GM10847 (cell line): ENCODE data around the gene TRAPPC2L.

Source experiments
- POLR2A ChIP-seq: IDR thresholded peaks from 2 replicates; pipeline ENCODE4 v1.6.1; 2011; ENCODE audit not compliant: insufficient read length; ENCODE audit errors: extremely low read depth

TRAPPC2L gene, protein sequence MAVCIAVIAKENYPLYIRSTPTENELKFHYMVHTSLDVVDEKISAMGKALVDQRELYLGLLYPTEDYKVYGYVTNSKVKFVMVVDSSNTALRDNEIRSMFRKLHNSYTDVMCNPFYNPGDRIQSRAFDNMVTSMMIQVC

DNA sequence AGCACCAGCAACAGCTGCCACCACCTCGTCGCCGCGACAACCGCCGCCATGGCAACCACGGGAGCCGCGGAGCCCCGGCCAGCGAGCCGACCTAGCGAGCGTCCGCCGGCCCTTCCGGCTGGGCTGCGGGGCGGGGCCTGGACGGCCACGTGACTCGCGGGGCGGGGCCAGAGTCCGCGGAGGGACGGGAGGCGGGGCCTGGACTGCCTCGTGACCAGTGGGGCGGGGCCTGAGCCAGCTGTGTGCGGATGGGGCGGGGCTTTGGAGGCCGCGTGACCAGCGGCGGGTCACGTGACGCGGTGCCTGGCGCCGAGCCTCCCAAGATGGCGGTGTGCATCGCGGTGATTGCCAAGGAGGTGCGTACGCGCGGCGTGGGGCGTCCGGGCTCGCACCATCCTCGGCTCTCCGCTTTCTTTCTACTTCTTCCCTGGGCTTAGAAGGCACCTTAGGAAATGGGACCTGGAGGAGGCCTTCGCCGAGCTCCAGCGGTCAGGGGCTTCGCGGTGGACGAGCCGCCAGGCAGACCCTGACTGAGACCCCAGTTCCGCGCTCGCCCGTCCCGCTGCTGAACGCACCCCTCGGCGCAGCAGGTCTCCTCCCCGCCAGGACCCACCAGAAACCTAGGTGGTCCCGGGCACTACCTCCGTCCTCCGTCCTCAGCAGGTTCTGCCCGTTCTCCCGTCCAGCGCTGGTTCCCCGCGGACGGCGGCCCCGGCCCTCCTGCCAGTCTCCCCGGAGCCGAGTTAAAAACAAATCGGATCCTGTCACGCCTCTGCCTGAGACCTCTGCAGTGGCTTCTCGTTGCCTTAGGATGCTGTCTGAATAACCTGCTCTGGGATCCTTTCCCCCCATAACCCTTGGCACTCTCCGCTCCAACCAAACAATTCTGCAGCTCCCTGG, at the start of gene TRAPPC2L, which contains the start of gene GALNS:
Gene TRAPPC2L (plus strand): TSS at position 300 of the 900 bp plus-strand sequence. CDS start 24 bp downstream, at position 324.
Gene GALNS (minus strand): TSS at position 120 of the 900 bp plus-strand sequence. CDS start 70 bp downstream, at position 50.
- peak; percentile 97 for TF ChIP-seq POLR2A

DNA sequence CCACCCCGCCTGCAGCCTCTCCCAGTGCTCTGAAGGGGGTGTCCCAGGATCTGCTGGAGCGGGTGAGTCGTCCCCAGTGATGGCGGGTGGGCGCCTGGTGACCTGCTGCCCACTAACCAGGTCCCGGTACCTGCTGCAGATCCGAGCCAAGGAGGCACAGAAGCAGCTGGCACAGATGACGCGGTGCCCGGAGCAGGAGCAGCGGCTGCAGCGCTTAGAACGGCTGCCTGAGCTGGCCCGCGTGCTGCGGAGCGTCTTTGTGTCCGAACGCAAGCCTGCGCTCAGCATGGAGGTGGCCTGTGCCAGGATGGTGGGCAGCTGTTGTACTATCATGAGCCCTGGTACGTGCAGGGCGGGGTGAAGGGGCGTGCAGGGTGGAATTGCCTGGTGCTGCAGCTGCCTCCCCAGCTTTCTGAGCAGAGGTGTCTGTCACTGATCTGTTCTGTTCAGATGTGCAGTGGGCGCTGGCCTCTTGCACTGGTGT, 49.7 kb upstream of the TRAPPC2L start:
- no peak for TF ChIP-seq POLR2A

- TF ChIP-seq POLR2A = peak; percentile 15
Measured at GRCh38 chr16:88807626-88808453, 49.1 kb upstream of the TRAPPC2L start.

GRCh38 chr16:88809068-88809675, 47.8 kb upstream of the TRAPPC2L start:
- peak; percentile 19 for TF ChIP-seq POLR2A

GRCh38 chr16:88809676-88810165, 47.2 kb upstream of the TRAPPC2L start:
- TF ChIP-seq POLR2A = peak; percentile 15

GRCh38 chr16:88810166-88810911, 46.6 kb upstream of the TRAPPC2L start:
- no peak for TF ChIP-seq POLR2A

GRCh38 chr16:88810912-88811768, 45.8 kb upstream of the TRAPPC2L start:
- peak; percentile 65 for TF ChIP-seq POLR2A

DNA sequence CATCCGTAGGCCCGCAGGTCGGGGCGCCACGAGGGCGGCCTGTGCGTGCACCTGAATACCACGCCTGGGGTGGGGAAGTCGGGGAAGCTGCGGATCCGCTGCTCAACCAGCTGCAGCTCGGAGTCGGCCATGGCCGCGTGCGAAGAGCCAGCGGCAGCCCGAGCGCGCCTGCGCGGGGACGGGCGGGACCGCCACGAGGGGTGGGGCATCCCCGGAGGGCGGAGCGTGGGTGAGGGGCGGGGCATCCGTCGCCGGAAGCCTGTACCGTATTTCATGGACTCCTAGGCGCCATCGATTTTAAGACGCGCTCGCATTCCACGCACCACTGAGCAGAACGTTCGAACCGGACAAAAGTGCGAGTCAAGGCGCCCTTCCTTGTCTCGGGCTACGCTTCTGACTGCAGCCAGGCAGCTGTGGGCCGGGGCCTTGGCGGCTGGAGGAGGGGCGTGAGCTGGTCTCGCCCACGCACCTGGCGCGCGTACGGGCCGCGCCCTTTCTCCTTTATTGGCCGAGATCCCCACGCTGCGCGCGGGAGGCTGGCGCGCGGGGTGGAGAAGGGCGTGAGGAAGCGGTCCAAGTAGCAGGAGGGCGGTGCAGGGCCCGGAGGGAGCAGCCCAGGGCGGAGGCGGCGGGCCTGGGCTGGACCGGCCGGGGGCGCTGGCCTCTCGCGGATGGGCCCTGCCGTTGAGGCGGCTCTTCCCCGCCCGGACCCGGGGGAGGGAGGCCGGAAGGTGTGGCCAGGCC, 45.0 kb upstream of the TRAPPC2L start, which contains the start of gene APRT:
Gene APRT (minus strand): TSS at position 160 of the 744 bp plus-strand sequence. CDS start 29 bp downstream, at position 131.
- peak; percentile 79 for TF ChIP-seq POLR2A

DNA sequence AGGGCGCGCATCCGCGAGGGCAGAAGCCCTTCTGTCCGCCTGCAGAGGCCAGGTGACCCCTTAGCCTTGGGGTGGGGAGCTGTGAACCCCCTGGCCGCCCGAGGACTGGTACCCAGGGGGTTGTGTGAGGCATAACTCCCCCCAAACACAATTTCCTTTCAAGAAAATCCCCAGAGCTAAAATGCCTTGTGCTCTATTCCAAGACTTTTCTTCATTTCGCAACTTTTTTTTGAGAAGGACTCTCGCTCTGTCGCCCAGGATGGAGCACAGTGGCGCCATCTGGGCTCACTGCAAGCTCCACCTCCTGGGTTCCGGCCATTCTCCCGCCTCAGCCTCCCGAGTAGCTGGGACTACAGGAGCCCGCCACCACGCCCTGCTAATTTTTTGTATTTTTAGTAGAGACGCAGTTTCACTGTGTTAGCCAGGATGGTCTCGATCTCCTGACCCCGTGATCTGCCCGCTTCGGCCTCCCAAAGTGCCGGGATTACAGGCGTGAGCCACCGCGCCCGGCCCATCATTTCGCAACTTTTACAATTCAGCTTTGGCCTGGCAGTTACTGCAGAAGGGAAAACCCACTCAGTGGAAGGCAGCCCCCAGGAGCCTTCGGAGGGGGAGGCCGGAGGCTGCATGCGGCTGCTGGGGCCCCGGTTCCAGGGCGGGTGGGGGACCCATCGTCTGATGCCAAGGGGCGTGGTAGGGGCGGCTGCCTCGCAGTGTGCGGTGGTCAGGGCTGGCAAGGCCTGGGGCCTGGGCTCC, 44.2 kb upstream of the TRAPPC2L start:
- no peak for TF ChIP-seq POLR2A

DNA sequence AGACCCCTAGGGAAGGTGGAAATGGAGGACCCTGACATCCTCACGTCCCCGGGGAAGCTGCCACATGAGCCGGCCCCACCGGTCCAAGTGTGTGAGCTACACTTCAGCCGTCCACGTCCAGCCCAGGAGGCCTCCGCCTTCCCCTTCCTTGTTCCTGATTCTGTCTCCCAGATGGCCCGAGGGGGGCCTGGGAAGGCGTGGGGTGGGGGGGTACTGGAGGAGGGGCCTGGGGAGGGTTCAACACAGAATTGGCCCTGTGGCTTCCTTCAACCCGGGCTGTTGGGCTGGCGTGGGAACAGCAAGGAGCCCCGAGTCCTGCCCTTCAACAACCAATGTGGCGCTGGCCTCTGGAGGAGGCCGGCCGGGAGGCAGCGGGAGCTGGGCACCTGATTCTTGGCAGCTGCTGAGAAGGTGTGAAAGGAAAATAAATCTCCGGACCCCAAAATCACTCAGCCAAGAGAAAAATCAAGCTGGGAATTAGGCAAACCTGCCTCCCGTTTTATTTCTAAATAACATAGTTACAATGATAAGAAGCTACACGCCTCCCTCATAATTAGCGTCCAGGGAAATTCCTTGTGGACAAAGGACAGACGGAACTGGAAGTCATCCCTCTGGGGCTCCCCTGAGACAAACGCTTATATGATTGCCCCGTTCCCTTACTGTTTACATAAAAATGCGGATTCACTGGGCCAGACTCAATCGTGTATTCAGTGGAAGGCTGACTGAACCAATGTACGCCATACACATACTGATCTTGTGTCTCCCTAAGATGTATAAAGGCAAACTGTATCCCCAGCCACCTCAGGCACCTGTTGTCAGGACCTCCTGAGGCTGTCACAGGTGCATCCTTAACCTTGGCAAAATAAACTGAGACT, 43.4 kb upstream of the TRAPPC2L start:
- no peak for TF ChIP-seq POLR2A

- TF ChIP-seq POLR2A = no peak
Measured at GRCh38 chr16:88814144-88814502, 42.8 kb upstream of the TRAPPC2L start.
